Pancreas (tissue), 10 donors: ENCODE results near the gene TSPAN13. TPM values are rescaled to one million over a fixed set of nuclear protein-coding genes. Genes with fewer than 3 reads are reported as not detected.

ENCODE experiments used
- ATAC-seq, 4 donors: fragments of 200-7000 bp; cut with Tn5 transposase; one replicate each; pipeline versions ENCODE4 v1.8.0 to v1.9.1; 2020; ENCODE audit warnings: mild to moderate bottlenecking in 4 of 4, moderate library complexity in 4 of 4
- DNase-seq, 6 donors: peaks; one replicate each; pipeline ENCODE4 v3.0.0-alpha.2; 2020
- FAIRE-seq: peaks from 2 replicates; lab custom pipeline; 2012; peaks lifted over from hg19 to GRCh38; lab: Jason Lieb, UNC
- H3K27ac ChIP-seq, 4 donors: fragments of 200-600 bp; sonication (generic); 1 replicate in 3 of 4; 2 replicates in 1 of 4; pipeline versions ENCODE4 v1.5.0 to v1.8.0; 2020
- H3K27me3 ChIP-seq, 4 donors: fragments of 200-600 bp; one replicate each; pipeline ENCODE4 v1.8.0; 2021
- H3K36me3 ChIP-seq, 3 donors: fragments of 200-600 bp; sonication (generic) in 1 of 3; one replicate each; pipeline versions ENCODE4 v1.5.0 to v1.8.0; 2020 to 2021
- H3K4me1 ChIP-seq, 3 donors: fragments of 200-600 bp; one replicate each; pipeline ENCODE4 v1.8.0; 2021
- H3K4me3 ChIP-seq, 4 donors: fragments of 200-600 bp; sonication (generic) in 2 of 4; one replicate each; pipeline versions ENCODE4 v1.5.0 to v1.8.0; 2020 to 2021
- H3K9me3 ChIP-seq, 4 donors: fragments of 200-600 bp; one replicate each; pipeline ENCODE4 v1.8.0; 2021
- WGBS, 2 donors: extraction: QIAGEN DNeasy Blood & Tissue Kit; methylation state at CpG; one replicate each; pipeline ENCODE4 v1.1.7; 2013; 5-methylcytosine and 5-hydroxymethylcytosine counted together
- intact Hi-C, 3 donors: fragments of 100-400 bp; cut with DNase I; formaldehyde crosslinking; loops; one replicate each; pipeline versions ENCODE4 v1.11.1 to v1.14.2; 2022
- polyA plus RNA-seq, 2 donors: library from polyadenylated mRNA; stranded (reverse); fragments of 200-250 nt; gene quantifications; one replicate each; pipeline ENCODE4 v1.2.3, GENCODE V29; 2013
- total RNA-seq, 6 donors: library from RNA; stranded (reverse); fragmentation: NEBNext Ultra II Directional in 4 of 6; extraction: Animal tissue kit (Norgen Biotek cat#: 25700) in 4 of 6; gene quantifications; one replicate each; pipeline versions ENCODE4 v1.2.1 to v1.2.4, GENCODE V29; 2021 to 2023
- TF ChIP-seq, protein P1 (sequence below), 4 donors: fragments of 200-600 bp; sonication (generic) in 3 of 4; IDR thresholded peaks; one replicate each; pipeline versions ENCODE4 v1.5.0 to v1.8.0; 2021; ENCODE audit warnings: antibody characterized with exemption in 4 of 4
- donor health status: healthy with polysubstance abuse.
- donor health status: DM: no; HTN: no; CAD: no; lungs with moderate emphysema.
- donor health status: DM: no; HTN: no; CAD: no.
- donor health status: control.
- donor health status: control.
- donor health status: Bipolar disorder and iron deficiency.
- donor health status: DM: yes; HTN: yes; CAD: no.
- donor health status: DM: no; HTN: no; CAD: no.
- donor health status: DM: no; HTN: no; CAD: no.
- donor health status: DM: yes; HTN: yes; CAD: no.

Gene TSPAN13
- total and polyA plus RNA-seq, 8 donors = 30.7 to 64.9 (median 53.0) TPM

DNA sequence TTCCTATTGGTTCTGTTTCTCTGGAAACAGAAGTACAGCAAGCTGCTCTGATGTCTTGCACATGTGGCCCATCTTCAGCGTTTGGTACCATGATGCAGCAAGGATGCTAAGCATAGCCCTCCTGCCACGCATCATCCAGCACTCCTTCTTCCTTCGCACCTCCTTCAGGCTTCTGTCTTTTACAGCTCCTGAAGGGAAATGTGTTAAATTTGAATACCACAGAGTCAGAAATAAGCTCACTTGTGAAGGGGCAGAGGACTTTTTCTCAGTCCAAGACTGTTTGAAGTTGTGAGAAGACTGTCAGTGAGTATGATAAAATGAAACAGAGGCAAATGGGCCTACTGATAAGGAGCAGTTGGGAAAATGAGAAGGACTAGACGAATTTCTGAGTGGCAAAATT lies 20.7 kb downstream of the TSPAN13 start:
- DNase-seq (no peak), FAIRE-seq (no peak), ATAC-seq (no peak)
- H3K4me3 ChIP-seq = no peak overlapping the region
- TF ChIP-seq, protein P1, sequence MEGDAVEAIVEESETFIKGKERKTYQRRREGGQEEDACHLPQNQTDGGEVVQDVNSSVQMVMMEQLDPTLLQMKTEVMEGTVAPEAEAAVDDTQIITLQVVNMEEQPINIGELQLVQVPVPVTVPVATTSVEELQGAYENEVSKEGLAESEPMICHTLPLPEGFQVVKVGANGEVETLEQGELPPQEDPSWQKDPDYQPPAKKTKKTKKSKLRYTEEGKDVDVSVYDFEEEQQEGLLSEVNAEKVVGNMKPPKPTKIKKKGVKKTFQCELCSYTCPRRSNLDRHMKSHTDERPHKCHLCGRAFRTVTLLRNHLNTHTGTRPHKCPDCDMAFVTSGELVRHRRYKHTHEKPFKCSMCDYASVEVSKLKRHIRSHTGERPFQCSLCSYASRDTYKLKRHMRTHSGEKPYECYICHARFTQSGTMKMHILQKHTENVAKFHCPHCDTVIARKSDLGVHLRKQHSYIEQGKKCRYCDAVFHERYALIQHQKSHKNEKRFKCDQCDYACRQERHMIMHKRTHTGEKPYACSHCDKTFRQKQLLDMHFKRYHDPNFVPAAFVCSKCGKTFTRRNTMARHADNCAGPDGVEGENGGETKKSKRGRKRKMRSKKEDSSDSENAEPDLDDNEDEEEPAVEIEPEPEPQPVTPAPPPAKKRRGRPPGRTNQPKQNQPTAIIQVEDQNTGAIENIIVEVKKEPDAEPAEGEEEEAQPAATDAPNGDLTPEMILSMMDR (IDR thresholded peaks at IDR 0.05) = no peak
- H3K27me3 ChIP-seq = no peaks in the 10 kb centered on the region
- intact Hi-C loops = no loop called here
- no peak overlapping the region for H3K27ac ChIP-seq
- peaks cover 0 to 7% (median 5%) of the 10 kb centered on the region in 3 donors for H3K4me1 ChIP-seq
- 79 to 82% methylated on average over 4 of the region's 4 CpGs for WGBS, 2 donors
- H3K36me3 ChIP-seq = no peaks in the 10 kb centered on the region
- no peaks in the 10 kb centered on the region for H3K9me3 ChIP-seq

DNA sequence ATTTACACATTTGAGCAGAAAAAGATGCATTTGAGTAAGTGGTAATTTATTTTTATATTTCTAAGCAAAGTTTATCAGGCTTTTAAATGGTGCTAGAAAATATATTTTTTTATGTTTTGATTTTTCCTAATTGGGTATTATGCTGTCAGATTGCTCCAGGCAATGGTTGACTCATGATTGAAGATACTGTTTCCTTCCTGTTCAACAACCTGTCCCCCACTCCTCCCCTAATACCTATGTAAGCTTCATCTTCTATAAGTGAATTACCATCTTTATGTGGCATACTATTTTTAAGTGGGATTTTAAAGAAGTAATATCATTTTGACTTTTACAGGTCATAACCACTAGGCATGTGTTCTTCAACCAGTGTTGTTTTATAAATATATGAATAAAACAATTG lies 21.4 kb downstream of the TSPAN13 start:
- no peak for ATAC-seq
- H3K4me1 ChIP-seq = peaks cover 0 to 7% (median 5%) of the 10 kb centered on the region in 3 donors
- H3K36me3 ChIP-seq = no peaks in the 10 kb centered on the region
- H3K27ac ChIP-seq = no peak overlapping the region
- no peak for FAIRE-seq
- DNase-seq = no peak
- H3K4me3 ChIP-seq = no peak overlapping the region
- no peaks in the 10 kb centered on the region for H3K27me3 ChIP-seq
- TF ChIP-seq, protein P1 (IDR thresholded peaks at IDR 0.05) = no peak
- no peaks in the 10 kb centered on the region for H3K9me3 ChIP-seq
- intact Hi-C loops = no loop called here

- intact Hi-C loops = no loop called here
- Histone ChIP-seq H3K27me3 (no peaks in the 10 kb centered on the region), H3K27ac (no peak overlapping the region), H3K9me3 (no peaks in the 10 kb centered on the region), H3K36me3 (no peaks in the 10 kb centered on the region), H3K4me3 (no peak overlapping the region), H3K4me1 (peaks cover 0 to 7% (median 5%) of the 10 kb centered on the region in 3 donors)
- TF ChIP-seq, protein P1 (IDR thresholded peaks at IDR 0.05) = no peak
- WGBS, 2 donors = 89 to 93% methylated on average over 7 of the region's 7 CpGs
- no peak for ATAC-seq
- no peak for DNase-seq
- no peak for FAIRE-seq
These were observed 22.5 kb downstream of the TSPAN13 start for GRCh38 chr7:16776053-16776452.

DNA sequence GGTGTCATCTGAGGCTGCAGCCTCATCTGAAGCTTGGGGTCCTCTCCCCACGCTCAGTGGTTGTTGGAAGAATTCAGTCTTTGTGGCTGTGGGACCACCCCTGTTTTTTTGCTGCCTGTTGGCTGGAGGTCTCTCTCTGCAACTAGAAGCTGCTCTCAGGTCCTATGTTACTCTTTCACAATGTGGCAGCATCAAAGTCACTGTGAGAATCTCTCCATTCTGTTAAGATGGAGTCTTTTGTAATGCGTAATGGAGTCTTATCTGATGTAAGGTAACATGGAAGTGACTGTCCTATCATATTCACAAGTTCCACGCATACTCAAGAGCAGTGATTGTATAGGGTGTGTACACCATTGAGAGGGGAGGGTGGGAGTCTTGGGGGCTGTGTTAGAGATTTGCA lies 24.9 kb downstream of the TSPAN13 start:
- H3K4me1 ChIP-seq = peaks cover 0 to 5% (median 0%) of the 10 kb centered on the region in 3 donors
- H3K9me3 ChIP-seq = no peaks in the 10 kb centered on the region
- peaks cover 0 to 6% (median 3%) of the 10 kb centered on the region in 3 donors for H3K36me3 ChIP-seq
- TF ChIP-seq, protein P1 (IDR thresholded peaks at IDR 0.05) = no peak
- ATAC-seq = no peak
- FAIRE-seq = no peak
- intact Hi-C loops = no loop called here
- DNase-seq = no peak
- no peak overlapping the region for H3K27ac ChIP-seq
- 91 to 94% methylated on average over 3 of the region's 3 CpGs for WGBS, 2 donors
- H3K27me3 ChIP-seq = no peaks in the 10 kb centered on the region
- H3K4me3 ChIP-seq = no peak overlapping the region

- H3K36me3 ChIP-seq = peaks cover 0 to 6% (median 3%) of the 10 kb centered on the region in 3 donors
- intact Hi-C loops = no loop called here
- 72 to 74% methylated on average over 1 of the region's 1 CpG for WGBS, 2 donors
- H3K27ac ChIP-seq = no peak overlapping the region
- ATAC-seq = no peak
- H3K9me3 ChIP-seq = no peaks in the 10 kb centered on the region
- no peak for DNase-seq
- FAIRE-seq = no peak
- H3K27me3 ChIP-seq = no peaks in the 10 kb centered on the region
- TF ChIP-seq, protein P1 (IDR thresholded peaks at IDR 0.05) = no peak
- H3K4me3 ChIP-seq = no peak overlapping the region
- no peaks in the 10 kb centered on the region for H3K4me1 ChIP-seq
These were observed 25.5 kb downstream of the TSPAN13 start for GRCh38 chr7:16779051-16779450.
